Left ventricle myocardium superior (tissue), 1 donor: Measurements from ENCODE around the gene TUBB3. TPM values are rescaled to one million over a fixed set of nuclear protein-coding genes. Genes with fewer than 3 reads are reported as not detected.
"Not testable (repeated sequence)": the region's sequence is repeated elsewhere in the genome, so short reads cannot be mapped to it uniquely, and the experiment has no call there.

ENCODE experiments used
- ATAC-seq: fragments of 200-7000 bp; cut with Tn5 transposase; one replicate; pipeline ENCODE4 v1.9.1; 2020; ENCODE audit warnings: mild to moderate bottlenecking, moderate library complexity
- DNase-seq: peaks from one replicate; pipeline ENCODE4 v3.0.0-alpha.2; 2020
- intact Hi-C: fragments of 100-400 bp; cut with micrococcal nuclease; formaldehyde crosslinking; loops from one replicate; pipeline ENCODE4 v1.11.0; 2022
- total RNA-seq: library from RNA; stranded (reverse); fragmentation: NEBNext Ultra II Directional; extraction: Animal tissue kit (Norgen Biotek cat#: 25700); gene quantifications from one replicate; pipeline ENCODE4 v1.2.1, GENCODE V29; 2021
- donor health status: DM: no; HTN: yes; CAD: no; lungs with severe emphysema.

Gene TUBB3
- total RNA-seq, 1 donor from 2014 or later = 1.8 TPM

GRCh38 chr16:89956505-89957215 lies 33.5 kb downstream of the TUBB3 start:
- DNase-seq (no peak), ATAC-seq (peak; percentile 26)
- intact Hi-C loops = no loop called here

DNA sequence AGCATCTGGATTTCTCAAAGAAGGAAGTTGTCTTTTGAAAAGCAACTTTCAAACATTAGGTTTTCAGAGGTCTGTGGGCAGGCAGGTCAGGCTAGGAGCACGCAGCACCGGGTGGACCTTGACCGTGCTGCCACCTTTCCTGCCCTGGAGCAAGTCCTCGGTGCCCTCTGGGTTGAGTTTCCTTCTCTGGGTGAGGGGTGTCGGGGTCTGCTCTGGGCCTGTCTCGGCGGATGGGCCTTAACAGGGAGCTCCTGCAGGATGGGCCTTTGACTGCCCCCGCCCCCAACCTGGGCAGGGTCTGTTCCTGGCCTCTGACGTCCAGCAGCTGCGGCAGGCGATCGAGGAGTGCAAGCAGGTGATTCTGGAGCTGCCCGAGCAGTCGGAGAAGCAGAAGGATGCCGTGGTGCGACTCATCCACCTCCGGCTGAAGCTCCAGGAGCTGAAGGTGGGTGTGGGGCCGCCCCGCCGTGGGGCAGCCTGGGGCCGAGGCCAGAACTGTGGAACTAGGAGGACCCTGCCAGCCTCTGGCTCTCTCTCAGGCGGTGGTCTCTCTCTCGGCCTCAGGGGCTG lies 34.2 kb downstream of the TUBB3 start:
- DNase-seq (no peak), ATAC-seq (peak; percentile 9)
- intact Hi-C loops = no loop called here

DNA sequence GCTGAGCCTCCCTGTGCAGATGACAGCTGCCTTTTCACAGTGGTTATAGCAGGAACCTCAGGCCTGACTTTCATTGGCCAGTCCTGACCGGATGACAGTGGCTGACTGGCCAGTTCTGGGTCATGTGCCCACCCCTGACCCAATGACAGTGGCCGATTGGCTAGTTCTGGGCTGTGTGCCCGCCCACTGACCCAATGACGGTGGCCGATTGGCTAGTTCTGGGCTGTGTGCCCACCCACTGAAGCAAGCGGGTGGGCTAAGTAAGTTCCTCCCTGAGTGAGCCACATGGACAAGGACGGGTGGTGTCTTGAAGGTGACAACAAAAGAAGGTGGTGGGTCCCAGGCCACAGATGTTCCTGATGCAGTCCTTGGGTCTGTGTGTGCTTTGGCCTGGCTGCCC lies 34.9 kb downstream of the TUBB3 start:
- ATAC-seq (peak; percentile 54), DNase-seq (peak; percentile 58)
- intact Hi-C loops = no loop called here

GRCh38 chr16:89958596-89958995 lies 35.5 kb downstream of the TUBB3 start:
- DNase-seq (no peak), ATAC-seq (no peak)
- intact Hi-C loops = no loop called here

- intact Hi-C loops = no loop called here
- DNase-seq (no peak), ATAC-seq (no peak)
Observed at GRCh38 chr16:89960966-89961365, 37.8 kb downstream of the TUBB3 start.

DNA sequence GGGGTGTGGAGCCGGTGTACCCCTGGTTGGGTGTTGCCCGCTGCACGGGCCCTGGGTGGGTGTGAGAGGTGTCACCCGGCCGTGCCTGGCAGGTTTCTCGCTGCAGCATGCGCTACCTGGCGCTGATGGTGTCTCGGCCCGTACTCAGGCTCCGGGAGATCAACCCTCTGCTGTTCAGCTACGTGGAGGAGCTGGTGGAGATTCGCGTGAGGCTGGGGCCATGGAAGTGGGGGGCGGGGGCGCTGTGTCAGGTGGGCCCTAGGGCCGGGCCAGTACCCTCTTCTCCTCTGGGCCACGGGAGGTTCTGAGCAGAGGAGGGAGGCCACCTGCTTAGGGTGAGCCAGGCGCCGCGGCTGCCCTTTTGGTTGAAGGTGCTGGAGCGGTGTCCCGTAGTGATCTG lies 38.8 kb downstream of the TUBB3 start:
- no peak for ATAC-seq
- no peak for DNase-seq
- intact Hi-C loops = no loop called here

GRCh38 chr16:89962754-89963498 lies 39.8 kb downstream of the TUBB3 start:
- ATAC-seq (no peak), DNase-seq (no peak)
- intact Hi-C loops = no loop called here

DNA sequence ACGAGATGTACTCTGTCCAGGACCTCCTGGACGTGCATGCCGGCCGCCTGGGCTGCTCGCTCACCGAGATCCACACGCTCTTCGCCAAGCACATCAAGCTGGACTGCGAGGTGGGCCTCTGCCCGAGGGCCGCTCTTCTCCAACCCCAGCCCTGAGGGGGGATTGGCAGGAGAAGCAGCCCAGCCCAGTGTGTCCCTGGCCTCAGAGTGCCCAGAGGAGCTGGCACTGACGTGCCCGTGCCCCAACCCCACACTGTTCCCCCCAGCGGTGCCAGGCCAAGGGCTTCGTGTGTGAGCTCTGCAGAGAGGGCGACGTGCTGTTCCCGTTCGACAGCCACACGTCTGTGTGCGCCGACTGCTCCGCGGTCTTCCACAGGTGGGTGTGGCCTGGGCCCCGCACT lies 41.1 kb downstream of the TUBB3 start:
- ATAC-seq = no peak
- intact Hi-C loops = no loop called here
- DNase-seq = no peak

DNA sequence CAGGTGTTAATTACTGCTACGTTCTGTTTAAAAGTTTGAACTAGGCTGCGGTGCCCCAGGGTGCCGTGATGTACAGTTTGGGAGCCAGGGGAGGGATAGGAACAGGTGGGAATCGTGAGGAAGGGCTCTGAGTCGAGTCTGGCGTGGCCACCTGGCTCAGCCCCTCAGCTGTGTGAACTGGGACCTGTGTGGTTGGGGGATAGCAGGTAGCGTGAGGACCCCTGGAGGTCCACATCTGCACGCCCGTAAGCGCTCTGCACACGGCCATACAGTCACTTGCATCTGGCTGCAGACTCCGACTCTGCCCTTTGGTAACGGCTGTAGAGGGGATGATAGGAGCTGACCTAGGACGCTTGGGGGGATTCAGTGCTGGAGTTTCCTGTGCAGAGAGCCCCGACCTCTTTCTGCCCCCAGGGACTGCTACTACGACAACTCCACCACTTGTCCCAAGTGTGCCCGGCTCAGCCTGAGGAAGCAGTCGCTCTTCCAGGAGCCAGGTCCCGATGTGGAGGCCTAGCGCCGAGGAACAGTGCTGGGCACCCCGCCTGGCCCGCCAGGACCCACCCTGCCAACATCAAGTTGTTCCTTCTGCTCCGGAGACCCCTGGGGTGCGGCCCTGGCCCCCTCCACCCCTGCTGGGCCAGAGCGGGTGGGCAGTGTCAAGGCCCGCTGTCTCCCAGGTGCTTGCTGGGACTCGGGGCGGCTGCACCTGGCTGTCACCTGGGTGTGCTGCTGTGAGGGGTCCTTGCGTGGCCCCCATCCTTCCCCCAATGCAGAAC lies 42.5 kb downstream of the TUBB3 start:
- DNase-seq (no peak), ATAC-seq (no peak)
- intact Hi-C loops = no loop called here

GRCh38 chr16:89966756-89967155 lies 43.6 kb downstream of the TUBB3 start:
- intact Hi-C loops = no loop called here
- DNase-seq (no peak), ATAC-seq (no peak)

DNA sequence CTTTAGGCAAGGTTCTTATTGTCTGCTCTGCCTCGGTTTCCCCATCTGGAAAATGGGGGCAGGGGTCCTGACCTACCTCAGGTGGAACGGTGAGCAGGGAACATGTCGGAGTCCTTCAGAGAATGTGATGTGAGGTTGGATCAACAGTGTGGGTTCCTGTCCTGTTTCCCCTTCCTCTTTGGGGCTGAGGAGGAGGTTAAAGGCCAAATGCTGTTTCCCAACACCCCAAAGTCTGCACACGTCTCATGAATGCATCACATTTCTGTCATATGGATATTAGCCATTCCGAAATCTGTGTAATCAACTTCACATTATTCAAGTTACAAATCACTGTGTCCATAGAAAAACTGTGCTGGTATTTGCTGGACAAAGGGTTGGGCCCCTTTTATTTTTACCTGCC lies 44.3 kb downstream of the TUBB3 start:
- intact Hi-C loops, DNase-seq, ATAC-seq: not testable (repeated sequence)

GRCh38 chr16:89968074-89968473 lies 44.9 kb downstream of the TUBB3 start:
- intact Hi-C loops, DNase-seq, ATAC-seq: not testable (repeated sequence)

- intact Hi-C loops = no loop called here
- ATAC-seq (no peak), DNase-seq (no peak)
Observed at GRCh38 chr16:89969741-89970410, 46.7 kb downstream of the TUBB3 start.

GRCh38 chr16:89971495-89972243 lies 48.5 kb downstream of the TUBB3 start:
- peak; percentile 51 for DNase-seq
- intact Hi-C loops = no loop called here
- ATAC-seq = peak; percentile 42

- ATAC-seq (peak; percentile 98), DNase-seq (peak; percentile 96)
- intact Hi-C loops = no loop called here
Observed at GRCh38 chr16:89972244-89973234, 49.4 kb downstream of the TUBB3 start.

DNA sequence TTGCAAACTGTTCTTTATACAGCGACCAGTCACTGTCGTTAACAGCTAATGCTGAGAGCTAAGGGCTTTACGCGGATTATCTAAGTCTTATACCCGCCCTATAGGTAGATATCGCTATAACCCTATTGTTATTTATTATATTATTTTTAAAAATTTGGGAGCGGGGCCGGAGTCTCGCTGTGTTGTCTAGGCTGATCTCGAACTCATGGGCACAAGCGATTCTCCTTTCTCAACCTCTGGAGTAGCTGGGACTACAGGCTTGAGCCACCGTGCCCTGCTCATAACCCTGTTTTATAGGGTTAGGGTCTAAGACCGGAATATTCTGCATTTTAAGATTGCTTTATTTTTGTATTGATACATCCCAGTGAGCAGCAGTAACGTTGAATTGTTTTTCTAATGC lies 50.1 kb downstream of the TUBB3 start:
- intact Hi-C loops = no loop called here
- no peak for ATAC-seq

DNA sequence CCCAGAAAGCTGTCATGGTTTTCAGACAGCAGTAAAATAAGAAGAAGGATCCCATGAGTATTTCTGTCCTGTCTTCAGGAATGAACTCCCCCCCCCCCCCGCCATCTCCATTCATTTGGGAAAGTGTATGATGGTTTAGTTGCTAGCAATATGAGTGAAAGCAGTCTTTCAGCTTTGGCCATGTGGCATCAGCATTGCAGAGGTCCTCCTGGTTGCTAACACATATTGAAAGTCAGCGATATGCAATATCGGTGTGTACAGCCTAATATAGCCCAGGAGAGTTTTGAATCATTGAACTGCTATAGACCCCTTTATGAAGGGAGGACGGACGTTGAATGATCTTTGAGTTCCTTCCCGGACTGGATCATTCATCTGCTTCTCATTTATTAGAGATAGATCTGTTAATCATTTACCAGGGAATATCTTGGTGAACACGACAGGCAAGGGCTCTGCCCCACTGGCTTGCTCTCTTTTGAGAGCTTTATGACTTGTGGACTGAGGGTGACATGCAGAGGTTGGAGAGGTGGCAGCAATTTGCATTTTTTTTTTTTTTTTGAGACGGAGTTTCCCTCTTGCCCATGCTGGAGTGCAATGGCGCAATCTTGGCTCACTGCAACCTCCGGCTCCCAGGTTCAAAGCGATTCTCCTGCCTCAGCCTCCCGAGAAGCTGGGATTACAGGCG lies 50.7 kb downstream of the TUBB3 start:
- DNase-seq (no peak), ATAC-seq (no peak)
- intact Hi-C loops = no loop called here

More for the DNA sequence above, 50.1 kb downstream of the TUBB3 start:
- DNase-seq = no peak
